ENCODE data around the gene PRKAR2B.
"Not testable (repeated sequence)": the region's sequence is repeated elsewhere in the genome, so short reads cannot be mapped to it uniquely, and the experiment has no call there.

Gene PRKAR2B

GRCh38 chr7:107049480-107049879 lies 5.0 kb downstream of the PRKAR2B start:
- no peak for DNase-seq

- no peak for DNase-seq
These were observed 5.5 kb downstream of the PRKAR2B start for GRCh38 chr7:107049971-107050532.

GRCh38 chr7:107051376-107051775 lies 6.9 kb downstream of the PRKAR2B start:
- DNase-seq = no peak

GRCh38 chr7:107054965-107055364 lies 10.5 kb downstream of the PRKAR2B start:
- not testable (repeated sequence) for DNase-seq

GRCh38 chr7:107056058-107056457 lies 11.6 kb downstream of the PRKAR2B start:
- not testable (repeated sequence) for DNase-seq

- no peak for DNase-seq
These were observed 12.4 kb downstream of the PRKAR2B start for GRCh38 chr7:107056728-107057473.

GRCh38 chr7:107057474-107057833 lies 12.9 kb downstream of the PRKAR2B start:
- DNase-seq = no peak

GRCh38 chr7:107059468-107059867 lies 15.0 kb downstream of the PRKAR2B start:
- DNase-seq = no peak

- no peak for DNase-seq
These were observed 19.0 kb downstream of the PRKAR2B start for GRCh38 chr7:107063245-107064120.

- no peak for DNase-seq
These were observed 19.8 kb downstream of the PRKAR2B start for GRCh38 chr7:107064255-107064654.

GRCh38 chr7:107065929-107066247 lies 21.4 kb downstream of the PRKAR2B start:
- DNase-seq = no peak

- DNase-seq = no peak
These were observed 23.7 kb downstream of the PRKAR2B start for GRCh38 chr7:107068156-107068555.

- no peak for DNase-seq
These were observed 25.0 kb downstream of the PRKAR2B start for GRCh38 chr7:107069457-107069856.

- no peak for DNase-seq
These were observed 26.2 kb downstream of the PRKAR2B start for GRCh38 chr7:107070710-107071109.

GRCh38 chr7:107071129-107071528 lies 26.6 kb downstream of the PRKAR2B start:
- DNase-seq = no peak

- DNase-seq = no peak
These were observed 27.6 kb downstream of the PRKAR2B start for GRCh38 chr7:107072133-107072532.

- no peak for DNase-seq
These were observed 31.5 kb downstream of the PRKAR2B start for GRCh38 chr7:107075863-107076574.

- DNase-seq = no peak
These were observed 32.5 kb downstream of the PRKAR2B start for GRCh38 chr7:107076781-107077698.

- DNase-seq = no peak
These were observed 33.4 kb downstream of the PRKAR2B start for GRCh38 chr7:107077699-107078516.

GRCh38 chr7:107078517-107078966 lies 34.0 kb downstream of the PRKAR2B start:
- DNase-seq = no peak
